Measurements from ENCODE around the gene LTK. TPM values are rescaled to one million over a fixed set of nuclear protein-coding genes. Genes with fewer than 3 reads are reported as not detected.

Gene LTK
- total RNA-seq, 2 experiments from 2014 or later: 5.2 to 5.5 TPM

DNA sequence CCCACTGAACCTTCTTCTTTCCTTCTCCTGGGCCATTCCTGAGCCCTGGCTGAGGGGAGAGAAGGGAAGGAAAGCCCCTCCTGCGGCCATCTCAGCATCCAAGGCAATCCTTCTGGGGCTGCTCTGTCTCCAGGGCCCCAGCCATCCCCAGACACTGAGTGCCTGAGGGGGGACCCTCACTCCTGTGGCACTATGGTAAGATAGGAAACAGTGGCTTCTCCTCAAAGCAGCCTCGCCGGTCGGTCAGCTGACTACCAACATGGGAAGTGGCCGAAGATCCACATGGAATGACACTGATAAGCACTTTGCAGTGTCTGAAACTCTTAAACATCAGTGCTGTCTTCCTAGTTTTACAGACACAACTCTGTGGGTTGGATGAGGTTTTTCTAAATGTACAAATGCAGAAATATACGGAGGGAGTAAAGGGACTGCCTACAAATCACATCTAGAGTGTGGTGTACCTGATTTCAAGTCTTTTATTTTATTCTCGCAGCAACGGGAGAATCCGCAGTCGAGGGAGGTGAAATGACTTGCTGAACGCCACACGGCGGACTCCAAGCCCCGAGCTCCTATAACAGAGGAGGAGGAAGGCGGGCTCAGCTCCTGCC, 20.9 kb downstream of the LTK start:
- H3K4me3 Mint-ChIP-seq: peak overlapping the region; percentile 60
- H3K27ac Mint-ChIP-seq: no peak overlapping the region
- no peak for DNase-seq
- ChIA-PET CTCF (interaction anchor here (1.0 to 1.1 kb wide), 2 partner anchors 26 to 38 kb away, joined by 3 to 5 read pairs; no protein-coding TSS in a partner anchor), POLR2A (interaction anchor here (0.9 to 1.6 kb wide), 4 partner anchors 9 to 402 kb away, joined by 3 to 5 read pairs (median 4); no protein-coding TSS in a partner anchor)
- H3K36me3 Mint-ChIP-seq (ENCODE audit: low read depth): peaks cover 4% of the 10 kb centered on the region
- H3K4me1 Mint-ChIP-seq: peaks cover 37% of the 10 kb centered on the region
- peaks cover 41% of the 10 kb centered on the region for H3K27me3 Mint-ChIP-seq
- H3K9me3 Mint-ChIP-seq: peaks cover 3% of the 10 kb centered on the region

DNA sequence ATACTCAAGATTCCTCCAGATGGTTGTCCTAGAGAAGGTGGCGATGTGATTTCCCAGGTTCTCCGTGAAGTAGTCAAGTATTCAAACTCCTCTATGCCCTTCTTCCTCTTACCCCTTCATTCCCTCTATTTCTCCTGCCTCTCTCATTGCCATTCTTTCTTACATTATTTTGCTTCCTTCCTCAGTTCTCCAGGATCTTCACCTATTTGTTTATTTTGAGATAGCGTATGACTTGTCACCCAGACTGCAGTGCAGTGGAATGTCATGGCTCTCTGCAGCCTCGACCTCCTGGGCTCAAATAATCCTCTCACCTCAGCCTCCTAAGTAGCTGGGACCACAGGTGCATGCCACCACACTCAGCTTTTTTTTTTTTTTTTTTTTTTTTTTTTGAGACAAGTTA, 21.7 kb downstream of the LTK start:
- Mint-ChIP-seq H3K9me3 (peaks cover 3% of the 10 kb centered on the region), H3K4me1 (peaks cover 41% of the 10 kb centered on the region), H3K27me3 (peaks cover 35% of the 10 kb centered on the region), H3K4me3 (no peak overlapping the region), H3K27ac (no peak overlapping the region), H3K36me3 (ENCODE audit: low read depth) (peaks cover 4% of the 10 kb centered on the region)
- ChIA-PET CTCF (interaction anchor here (1.1 kb wide), 1 partner anchor 37 kb away, joined by 5 read pairs; no protein-coding TSS in a partner anchor), POLR2A (no interaction called here)
- no peak for DNase-seq

- Mint-ChIP-seq H3K27ac (no peak overlapping the region), H3K9me3 (peaks cover 3% of the 10 kb centered on the region), H3K4me3 (no peak overlapping the region), H3K27me3 (peaks cover 23% of the 10 kb centered on the region), H3K36me3 (ENCODE audit: low read depth) (peaks cover 4% of the 10 kb centered on the region), H3K4me1 (peaks cover 42% of the 10 kb centered on the region)
- CTCF ChIA-PET: interaction anchor here (0.7 kb wide), 1 partner anchor 51 kb away, joined by 3 read pairs; no protein-coding TSS in a partner anchor
- POLR2A ChIA-PET: no interaction called here
- DNase-seq: no peak
Measured at GRCh38 chr15:41490355-41490754, 23.3 kb downstream of the LTK start.

DNA sequence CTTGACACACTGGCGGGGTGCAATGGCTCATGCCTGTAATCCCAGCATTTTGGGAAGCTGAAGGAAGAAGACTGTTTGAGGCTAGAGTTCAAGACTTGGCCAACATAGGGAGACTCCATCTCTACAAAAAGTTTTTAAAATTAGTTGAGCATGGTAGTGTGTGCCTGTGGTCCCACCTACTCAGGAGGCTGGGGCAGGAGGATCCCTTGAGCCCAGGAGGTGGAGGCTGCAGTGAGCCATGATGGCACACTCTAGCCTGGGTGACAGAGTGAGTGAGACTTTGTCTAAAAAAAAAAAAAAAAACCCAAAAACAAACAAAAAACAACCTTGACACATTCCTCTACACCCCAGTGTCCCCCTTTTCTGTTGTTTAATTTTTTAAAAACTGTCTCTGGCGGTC, 24.0 kb downstream of the LTK start:
- Mint-ChIP-seq H3K9me3 (peaks cover 3% of the 10 kb centered on the region), H3K4me1 (peaks cover 39% of the 10 kb centered on the region), H3K27ac (no peak overlapping the region), H3K36me3 (ENCODE audit: low read depth) (peaks cover 4% of the 10 kb centered on the region), H3K4me3 (no peak overlapping the region), H3K27me3 (peaks cover 18% of the 10 kb centered on the region)
- CTCF ChIA-PET: interaction anchor here (0.7 kb wide), 1 partner anchor 50 kb away, joined by 3 read pairs; no protein-coding TSS in a partner anchor
- DNase-seq: no peak
- POLR2A ChIA-PET: no interaction called here

DNA sequence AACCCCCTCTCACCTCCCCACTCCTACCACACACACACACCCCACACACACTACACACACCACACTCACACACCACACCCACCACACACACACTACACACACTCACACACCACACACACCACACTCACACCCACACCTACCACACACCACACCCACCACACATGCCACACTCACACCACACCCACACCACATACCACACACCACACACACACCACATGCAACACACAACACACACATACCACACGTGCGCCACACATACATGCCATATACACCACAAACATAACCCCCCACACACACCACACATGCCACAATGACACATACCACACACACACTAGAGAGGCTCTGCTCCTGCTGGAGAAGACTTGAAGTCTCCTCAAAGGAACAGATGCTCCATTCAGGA, 25.8 kb downstream of the LTK start:
- ChIA-PET POLR2A (no interaction called here), CTCF (no interaction called here)
- peak overlapping the region; percentile 59 for H3K4me3 Mint-ChIP-seq
- H3K4me1 Mint-ChIP-seq: peaks cover 48% of the 10 kb centered on the region
- peak overlapping the region; percentile 80 for H3K27ac Mint-ChIP-seq
- peaks cover 3% of the 10 kb centered on the region for H3K9me3 Mint-ChIP-seq
- peaks cover 13% of the 10 kb centered on the region for H3K36me3 Mint-ChIP-seq (ENCODE audit: low read depth)
- peaks cover 14% of the 10 kb centered on the region for H3K27me3 Mint-ChIP-seq
- DNase-seq: peak; percentile 39

GRCh38 chr15:41487381-41487780, 26.2 kb downstream of the LTK start:
- H3K4me3 Mint-ChIP-seq: no peak overlapping the region
- peaks cover 10% of the 10 kb centered on the region for H3K27me3 Mint-ChIP-seq
- no peak for DNase-seq
- CTCF ChIA-PET: no interaction called here
- peaks cover 16% of the 10 kb centered on the region for H3K36me3 Mint-ChIP-seq (ENCODE audit: low read depth)
- POLR2A ChIA-PET: no interaction called here
- no peak overlapping the region for H3K27ac Mint-ChIP-seq
- peaks cover 3% of the 10 kb centered on the region for H3K9me3 Mint-ChIP-seq
- H3K4me1 Mint-ChIP-seq: peaks cover 47% of the 10 kb centered on the region

DNA sequence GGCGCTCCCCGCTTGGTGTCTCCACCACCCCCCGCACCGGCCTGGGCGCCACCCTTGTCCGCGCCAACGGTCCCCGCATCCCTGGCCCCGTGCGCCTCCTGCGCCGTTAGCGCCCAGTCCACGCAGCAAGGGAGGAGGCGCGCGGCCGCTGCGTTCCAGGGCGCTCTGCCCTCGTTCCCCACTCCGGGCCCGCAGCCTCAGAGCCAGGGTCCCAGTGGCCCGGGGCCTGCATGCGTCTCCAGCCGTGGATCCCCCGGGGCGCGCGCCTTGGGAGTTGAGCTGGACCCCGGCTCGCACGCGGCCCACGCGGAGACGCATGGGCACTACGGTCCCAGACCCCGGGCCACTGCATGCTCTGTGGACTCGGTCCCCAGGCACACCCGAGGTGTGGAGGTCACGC, 27.3 kb downstream of the LTK start:
- DNase-seq: no peak
- ChIA-PET CTCF (no interaction called here), POLR2A (no interaction called here)
- peaks cover 39% of the 10 kb centered on the region for H3K4me1 Mint-ChIP-seq
- peaks cover 4% of the 10 kb centered on the region for H3K27me3 Mint-ChIP-seq
- H3K27ac Mint-ChIP-seq: no peak overlapping the region
- H3K36me3 Mint-ChIP-seq (ENCODE audit: low read depth): peaks cover 25% of the 10 kb centered on the region
- no peak overlapping the region for H3K4me3 Mint-ChIP-seq
- peaks cover 3% of the 10 kb centered on the region for H3K9me3 Mint-ChIP-seq

GRCh38 chr15:41484937-41485625, 28.5 kb downstream of the LTK start:
- peaks cover 3% of the 10 kb centered on the region for H3K27me3 Mint-ChIP-seq
- H3K9me3 Mint-ChIP-seq: peaks cover 3% of the 10 kb centered on the region
- H3K4me1 Mint-ChIP-seq: peaks cover 29% of the 10 kb centered on the region
- H3K36me3 Mint-ChIP-seq (ENCODE audit: low read depth): peaks cover 37% of the 10 kb centered on the region
- POLR2A ChIA-PET: interaction anchor here (1.0 to 1.4 kb wide), 2 partner anchors 8 to 15 kb away, joined by 3 read pairs; no protein-coding TSS in a partner anchor
- no peak overlapping the region for H3K27ac Mint-ChIP-seq
- DNase-seq: no peak
- H3K4me3 Mint-ChIP-seq: no peak overlapping the region
- CTCF ChIA-PET: no interaction called here

DNA sequence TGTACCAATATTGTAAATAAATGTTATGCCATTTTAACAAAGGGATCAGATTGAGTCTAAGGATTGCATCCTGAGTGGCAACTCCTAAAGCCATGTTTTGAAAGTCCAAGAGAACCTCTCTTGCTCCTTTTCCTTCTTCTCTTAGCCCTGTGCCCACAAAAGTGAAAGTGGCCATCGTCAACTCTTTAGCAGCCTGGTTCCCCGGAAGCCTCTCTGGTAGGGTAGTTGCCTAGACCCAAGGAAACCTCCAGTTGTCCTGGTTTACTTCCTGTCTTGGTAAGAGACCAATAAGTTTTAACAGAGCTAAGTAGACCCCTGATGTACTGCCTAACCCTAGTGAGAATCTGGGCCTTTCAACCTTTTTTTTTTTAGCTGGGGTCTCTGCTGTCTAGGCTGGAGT, 30.1 kb downstream of the LTK start:
- Mint-ChIP-seq H3K27me3 (peaks cover 3% of the 10 kb centered on the region), H3K36me3 (ENCODE audit: low read depth) (peaks cover 51% of the 10 kb centered on the region), H3K27ac (peak overlapping the region; percentile 37), H3K9me3 (peaks cover 3% of the 10 kb centered on the region), H3K4me1 (peaks cover 28% of the 10 kb centered on the region), H3K4me3 (no peak overlapping the region)
- ChIA-PET POLR2A (interaction anchor here (0.8 to 1.4 kb wide), 3 partner anchors 10 to 18 kb away, joined by 3 read pairs; no protein-coding TSS in a partner anchor), CTCF (no interaction called here)
- DNase-seq: peak; percentile 46

- no peak overlapping the region for H3K4me3 Mint-ChIP-seq
- peaks cover 3% of the 10 kb centered on the region for H3K9me3 Mint-ChIP-seq
- POLR2A ChIA-PET: no interaction called here
- peaks cover 3% of the 10 kb centered on the region for H3K27me3 Mint-ChIP-seq
- peaks cover 25% of the 10 kb centered on the region for H3K4me1 Mint-ChIP-seq
- DNase-seq: peak; percentile 47
- H3K27ac Mint-ChIP-seq: peak overlapping the region; percentile 37
- H3K36me3 Mint-ChIP-seq (ENCODE audit: low read depth): peaks cover 54% of the 10 kb centered on the region
- CTCF ChIA-PET: no interaction called here
Measured at GRCh38 chr15:41483115-41483514, 30.5 kb downstream of the LTK start.

- Mint-ChIP-seq H3K9me3 (no peaks in the 10 kb centered on the region), H3K36me3 (ENCODE audit: low read depth) (peaks cover 56% of the 10 kb centered on the region), H3K27me3 (no peaks in the 10 kb centered on the region), H3K4me3 (no peak overlapping the region), H3K27ac (no peak overlapping the region), H3K4me1 (peaks cover 18% of the 10 kb centered on the region)
- CTCF ChIA-PET: interaction anchor here (1.5 kb wide), 1 partner anchor 17 kb away, joined by 4 read pairs; no protein-coding TSS in a partner anchor
- no peak for DNase-seq
- POLR2A ChIA-PET: interaction anchor here (1.8 kb wide), 1 partner anchor 31 kb away, joined by 4 read pairs; the partner anchor contains the start of gene LTK
Measured at GRCh38 chr15:41482110-41482877, 31.3 kb downstream of the LTK start.

DNA sequence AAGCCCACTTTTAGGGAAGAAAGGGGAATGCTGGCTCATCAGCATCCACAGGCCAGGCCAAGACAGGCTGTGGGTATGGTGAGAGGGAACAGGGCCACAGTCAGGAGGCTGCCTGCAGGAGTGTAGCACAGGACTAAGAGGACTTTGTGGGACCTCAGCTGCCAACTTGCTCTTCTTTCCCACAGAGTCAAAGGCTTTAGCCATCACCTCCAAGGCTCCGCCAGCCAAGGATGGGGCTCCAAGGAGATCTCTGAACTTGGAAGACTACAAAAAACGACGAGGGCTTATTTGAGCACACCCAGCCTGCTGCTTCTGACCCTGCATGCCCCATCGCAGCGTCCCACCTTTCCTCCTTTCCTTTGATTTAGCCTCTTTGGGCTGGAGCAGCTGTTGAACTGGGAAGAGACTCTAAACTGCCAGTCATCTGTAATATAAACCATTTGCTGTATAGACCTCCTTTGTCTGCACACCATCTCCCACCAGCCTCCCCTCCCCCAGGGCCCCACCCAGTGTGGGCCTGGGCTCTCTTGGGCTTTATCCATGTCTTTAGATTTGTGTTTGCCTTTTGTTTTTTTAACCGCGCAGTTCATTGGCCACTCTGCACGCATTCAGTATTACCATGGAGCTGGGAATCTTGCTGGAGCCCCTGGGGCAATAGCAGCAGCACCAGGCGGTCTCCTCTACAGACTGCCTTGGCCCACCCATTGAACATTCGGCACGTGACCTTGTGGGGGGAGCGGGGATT, 33.1 kb downstream of the LTK start:
- Mint-ChIP-seq H3K27ac (no peak overlapping the region), H3K36me3 (ENCODE audit: low read depth) (peaks cover 71% of the 10 kb centered on the region), H3K9me3 (no peaks in the 10 kb centered on the region), H3K27me3 (no peaks in the 10 kb centered on the region), H3K4me1 (peaks cover 16% of the 10 kb centered on the region), H3K4me3 (no peak overlapping the region)
- no peak for DNase-seq
- ChIA-PET POLR2A (interaction anchor here (1.8 kb wide), 1 partner anchor 33 kb away, joined by 4 read pairs; the partner anchor contains the start of gene LTK), CTCF (interaction anchor here (0.9 to 1.0 kb wide), 2 partner anchors 15 to 123 kb away, joined by 3 read pairs; no protein-coding TSS in a partner anchor)
